Endodermal cell (in vitro differentiated cells): ENCODE data around the gene TRUB2. TPM values are rescaled to one million over a fixed set of nuclear protein-coding genes. Genes with fewer than 3 reads are reported as not detected.
A peak's percentile ranks its signal among the peaks of the same experiment; 100 is the strongest.

ENCODE experiments used
- DNase-seq: peaks from one replicate; pipeline ENCODE4 v3.0.0-alpha.2; 2017
- H3K27ac ChIP-seq: 2 replicates; pipeline ENCODE4 v1.5.1; 2013; ENCODE audit warnings: mild to moderate bottlenecking, low read depth, low read length, moderate library complexity
- H3K27me3 ChIP-seq: 2 replicates; pipeline ENCODE4 v1.6.1; 2013; ENCODE audit warnings: mild to moderate bottlenecking, low read length, moderate library complexity; ENCODE audit not compliant: insufficient read depth, control insufficient read depth, poor library complexity, severe bottlenecking
- H3K36me3 ChIP-seq: 2 replicates; pipeline ENCODE4 v1.7.0; 2013; ENCODE audit warnings: mild to moderate bottlenecking, low read length, moderate library complexity; ENCODE audit not compliant: control insufficient read depth, insufficient read depth
- H3K4me1 ChIP-seq: one replicate; pipeline ENCODE4 v1.7.0; 2013; ENCODE audit warnings: low read length; ENCODE audit not compliant: control insufficient read depth, insufficient read depth
- H3K4me3 ChIP-seq: 2 replicates; pipeline ENCODE4 v1.5.1; 2013; ENCODE audit warnings: mild to moderate bottlenecking, low read length, moderate library complexity
- H3K9ac ChIP-seq: 2 replicates; pipeline ENCODE4 v1.6.1; 2013; ENCODE audit warnings: mild to moderate bottlenecking, low read length, moderate library complexity; ENCODE audit not compliant: poor library complexity, severe bottlenecking; ENCODE audit errors: extremely low read depth
- H3K9me3 ChIP-seq: 2 replicates; pipeline ENCODE4 v1.6.1; 2013; ENCODE audit warnings: mild to moderate bottlenecking, low read length, moderate library complexity; ENCODE audit not compliant: control insufficient read depth
- H3K27ac Mint-ChIP-seq: 2 replicates; pipeline ENCODE4 v1.8.0; 2020; ENCODE audit warnings: mixed read lengths
- H3K27me3 Mint-ChIP-seq: 2 replicates; pipeline ENCODE4 v1.8.0; 2021; ENCODE audit warnings: mild to moderate bottlenecking, mixed read lengths; ENCODE audit not compliant: insufficient read depth
- H3K36me3 Mint-ChIP-seq: 2 replicates; pipeline ENCODE4 v1.8.0; 2020; ENCODE audit warnings: low read depth, mixed read lengths
- H3K4me1 Mint-ChIP-seq: 2 replicates; pipeline ENCODE4 v1.8.0; 2020; ENCODE audit warnings: mixed read lengths
- H3K4me3 Mint-ChIP-seq: 2 replicates; pipeline ENCODE4 v1.8.0; 2020; ENCODE audit warnings: mild to moderate bottlenecking, moderate library complexity, mixed read lengths
- H3K9me3 Mint-ChIP-seq: 2 replicates; pipeline ENCODE4 v1.8.0; 2020; ENCODE audit warnings: mild to moderate bottlenecking, mixed read lengths
- CTCF ChIP-seq: fragments of 200-600 bp; sonication (generic); conservative IDR thresholded peaks from 2 replicates; pipeline ENCODE4 v1.5.0; 2021; ENCODE audit warnings: antibody characterized with exemption, mild to moderate bottlenecking
- WGBS, 2 experiments: methylation state at CpG; one replicate each; pipeline versions ENCODE4 v1.1.5 to v1.1.7; 2013; ENCODE audit warnings: missing lambda C conversion rate in 2 of 2, mixed read lengths in 1 of 2; ENCODE audit not compliant: insufficient coverage in 1 of 2, insufficient read length in 1 of 2; 5-methylcytosine and 5-hydroxymethylcytosine counted together
- total RNA-seq, 2 donors: library from RNA; stranded (reverse); fragmentation: NEBNext Ultra II Directional in 1 of 2; extraction: Animal tissue kit (Norgen Biotek cat#: 25700) in 1 of 2; gene quantifications; 2 replicates in 1 of 2; 3 replicates in 1 of 2; pipeline ENCODE4 v1.2.1, GENCODE V29; 2021

The TRUB2 gene
- total RNA-seq, 2 donors from 2014 or later = 30.6 to 31.8 TPM

- Mint-ChIP-seq H3K27me3 (no peaks in the 10 kb centered on the region), H3K4me3 (no peak overlapping the region), H3K27ac (no peak overlapping the region), H3K36me3 (peaks cover 31% of the 10 kb centered on the region), H3K9me3 (no peaks in the 10 kb centered on the region), H3K4me1 (peaks cover 10% of the 10 kb centered on the region)
- Histone ChIP-seq H3K9me3 (no peaks in the 10 kb centered on the region), H3K9ac (no peak overlapping the region), H3K36me3 (peaks cover 17% of the 10 kb centered on the region), H3K27ac (no peak overlapping the region), H3K4me1 (no peaks in the 10 kb centered on the region), H3K4me3 (no peak overlapping the region), H3K27me3 (no peaks in the 10 kb centered on the region)
- TF ChIP-seq CTCF = no peak
- DNase-seq = no peak
- 93 to 96% methylated on average over 13 of the region's 13 CpGs for WGBS, 2 experiments
These were observed 3.4 kb upstream of the TRUB2 start for GRCh38 chr9:128325629-128326028.

- DNase-seq = no peak
- no peaks in the 10 kb centered on the region for H3K9me3 ChIP-seq
- no peak for TF ChIP-seq CTCF
- 86% methylated on average over 1 of the region's 1 CpG; no CpG with 5 or more reads in 1 of the 2 experiments for WGBS, 2 experiments
- H3K27me3 ChIP-seq = no peaks in the 10 kb centered on the region
- no peak overlapping the region for H3K27ac Mint-ChIP-seq
- H3K9ac ChIP-seq = no peak overlapping the region
- peaks cover 28% of the 10 kb centered on the region for H3K36me3 Mint-ChIP-seq
- peak overlapping the region; percentile 93 for H3K4me3 Mint-ChIP-seq
- H3K27me3 Mint-ChIP-seq = no peaks in the 10 kb centered on the region
- H3K4me1 Mint-ChIP-seq = peaks cover 10% of the 10 kb centered on the region
- H3K27ac ChIP-seq = no peak overlapping the region
- no peak overlapping the region for H3K4me3 ChIP-seq
- H3K4me1 ChIP-seq = no peaks in the 10 kb centered on the region
- peaks cover 17% of the 10 kb centered on the region for H3K36me3 ChIP-seq
- no peaks in the 10 kb centered on the region for H3K9me3 Mint-ChIP-seq
These were observed 2.2 kb upstream of the TRUB2 start for GRCh38 chr9:128324401-128324800.

- H3K4me1 Mint-ChIP-seq = peaks cover 10% of the 10 kb centered on the region
- H3K27me3 Mint-ChIP-seq = no peaks in the 10 kb centered on the region
- peak overlapping the region; percentile 95 for H3K4me3 ChIP-seq
- no peaks in the 10 kb centered on the region for H3K9me3 Mint-ChIP-seq
- H3K4me1 ChIP-seq = no peaks in the 10 kb centered on the region
- TF ChIP-seq CTCF = no peak
- H3K9me3 ChIP-seq = no peaks in the 10 kb centered on the region
- no peak overlapping the region for H3K27ac ChIP-seq
- no peak for DNase-seq
- no peaks in the 10 kb centered on the region for H3K27me3 ChIP-seq
- 89 to 96% methylated on average over 8 to 12 of the region's 12 CpGs for WGBS, 2 experiments
- no peak overlapping the region for H3K9ac ChIP-seq
- H3K27ac Mint-ChIP-seq = no peak overlapping the region
- H3K36me3 Mint-ChIP-seq = peaks cover 28% of the 10 kb centered on the region
- peak overlapping the region; percentile 93 for H3K4me3 Mint-ChIP-seq
- peaks cover 17% of the 10 kb centered on the region for H3K36me3 ChIP-seq
These were observed 1.5 kb upstream of the TRUB2 start for GRCh38 chr9:128323791-128324190.
